Hepatocyte (in vitro differentiated cells): ENCODE measurements around the gene HCLS1.

Source experiments
- EZH2 ChIP-seq: fragments of 200-600 bp; sonication (generic); IDR thresholded peaks from 2 replicates; pipeline ENCODE4 v1.6.1; 2016; ENCODE audit warnings: antibody characterized with exemption, mild to moderate bottlenecking, borderline replicate concordance
- EZH2phosphoT487 ChIP-seq: fragments of 200-600 bp; sonication (generic); IDR thresholded peaks from one replicate; pipeline ENCODE4 v1.6.1; 2018; ENCODE audit warnings: antibody characterized with exemption, mild to moderate bottlenecking, low read depth, moderate library complexity; ENCODE audit not compliant: unreplicated experiment, severe bottlenecking
- TF ChIP-seq, protein P1 (sequence below): fragments of 200-600 bp; sonication (generic); IDR thresholded peaks from 2 replicates; pipeline ENCODE4 v1.5.1; 2016; ENCODE audit warnings: antibody characterized with exemption, mild to moderate bottlenecking; ENCODE audit not compliant: poor library complexity

DNA sequence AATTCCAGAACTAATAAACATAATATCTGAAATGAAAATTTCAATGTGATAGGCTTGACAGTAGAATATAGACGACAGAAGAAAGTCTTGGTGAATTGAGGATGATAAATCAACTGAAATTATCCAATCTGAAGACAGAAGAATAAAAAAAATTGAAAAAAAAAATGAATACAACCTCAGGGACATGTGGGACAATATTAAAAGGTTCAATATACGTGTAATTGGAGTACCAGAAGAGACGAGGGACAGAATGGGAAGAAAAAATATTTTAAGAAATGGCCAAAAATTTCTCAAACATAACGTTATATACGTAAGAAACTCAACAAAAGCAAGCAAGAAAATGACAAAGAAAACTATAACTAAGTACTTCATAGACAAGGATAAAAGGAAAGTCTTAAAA lies 43.3 kb upstream of the HCLS1 start:
- TF ChIP-seq, protein P1, sequence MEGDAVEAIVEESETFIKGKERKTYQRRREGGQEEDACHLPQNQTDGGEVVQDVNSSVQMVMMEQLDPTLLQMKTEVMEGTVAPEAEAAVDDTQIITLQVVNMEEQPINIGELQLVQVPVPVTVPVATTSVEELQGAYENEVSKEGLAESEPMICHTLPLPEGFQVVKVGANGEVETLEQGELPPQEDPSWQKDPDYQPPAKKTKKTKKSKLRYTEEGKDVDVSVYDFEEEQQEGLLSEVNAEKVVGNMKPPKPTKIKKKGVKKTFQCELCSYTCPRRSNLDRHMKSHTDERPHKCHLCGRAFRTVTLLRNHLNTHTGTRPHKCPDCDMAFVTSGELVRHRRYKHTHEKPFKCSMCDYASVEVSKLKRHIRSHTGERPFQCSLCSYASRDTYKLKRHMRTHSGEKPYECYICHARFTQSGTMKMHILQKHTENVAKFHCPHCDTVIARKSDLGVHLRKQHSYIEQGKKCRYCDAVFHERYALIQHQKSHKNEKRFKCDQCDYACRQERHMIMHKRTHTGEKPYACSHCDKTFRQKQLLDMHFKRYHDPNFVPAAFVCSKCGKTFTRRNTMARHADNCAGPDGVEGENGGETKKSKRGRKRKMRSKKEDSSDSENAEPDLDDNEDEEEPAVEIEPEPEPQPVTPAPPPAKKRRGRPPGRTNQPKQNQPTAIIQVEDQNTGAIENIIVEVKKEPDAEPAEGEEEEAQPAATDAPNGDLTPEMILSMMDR: no peak
- TF ChIP-seq EZH2phosphoT487 (no peak), EZH2 (no peak)
